Esophagus mucosa (tissue), 1 donor: Measurements from ENCODE around the gene POLR2L. TPM values are rescaled to one million over a fixed set of nuclear protein-coding genes. Genes with fewer than 3 reads are reported as not detected.

ENCODE experiments used
- ATAC-seq: fragments of 200-7000 bp; cut with Tn5 transposase; one replicate; pipeline ENCODE4 v1.9.1; 2020
- total RNA-seq: library from RNA; stranded (reverse); gene quantifications from one replicate; pipeline ENCODE4 v1.2.4, GENCODE V29; 2023
- donor health status: DM: yes; HTN: yes; CAD: no.

The POLR2L gene
- total RNA-seq, 1 donor from 2014 or later, result 177 TPM

DNA sequence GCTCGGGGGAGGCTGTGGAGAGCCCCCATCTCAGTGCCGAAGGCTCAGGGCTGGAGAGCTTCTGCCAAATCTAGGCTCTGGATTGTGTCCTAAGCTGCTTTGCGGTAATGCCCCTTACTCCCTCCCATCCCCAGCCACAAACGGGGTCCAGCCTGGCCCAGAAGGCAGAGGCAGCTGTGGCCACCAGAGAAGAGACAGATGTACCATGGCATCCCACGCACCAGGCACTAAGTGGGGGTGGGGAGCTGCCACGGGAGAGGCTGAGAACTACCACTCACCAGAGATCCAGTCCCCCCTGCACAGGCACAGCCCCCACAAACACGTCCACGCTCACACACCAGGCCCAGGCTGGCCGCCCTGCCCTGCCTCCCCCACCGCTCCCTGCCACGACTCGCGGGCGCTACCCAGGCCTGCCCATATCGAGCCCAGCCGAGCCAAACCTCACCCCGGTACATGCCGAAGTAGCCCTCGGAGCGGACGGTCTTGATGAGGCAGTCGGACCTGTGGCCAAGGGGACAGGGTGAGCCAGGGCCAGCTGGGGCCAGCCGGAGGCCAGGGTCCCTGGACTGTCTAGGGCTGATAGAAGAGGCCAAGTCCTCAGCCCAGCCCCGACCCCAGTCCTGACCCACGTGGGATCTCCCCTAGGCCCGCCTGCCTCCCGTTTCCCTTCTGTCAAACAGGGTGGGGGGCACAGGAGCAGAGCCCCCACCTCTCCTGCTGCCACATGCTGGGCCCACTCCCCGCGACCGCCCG is 48.1 kb downstream of the POLR2L start:
- no peak for ATAC-seq

DNA sequence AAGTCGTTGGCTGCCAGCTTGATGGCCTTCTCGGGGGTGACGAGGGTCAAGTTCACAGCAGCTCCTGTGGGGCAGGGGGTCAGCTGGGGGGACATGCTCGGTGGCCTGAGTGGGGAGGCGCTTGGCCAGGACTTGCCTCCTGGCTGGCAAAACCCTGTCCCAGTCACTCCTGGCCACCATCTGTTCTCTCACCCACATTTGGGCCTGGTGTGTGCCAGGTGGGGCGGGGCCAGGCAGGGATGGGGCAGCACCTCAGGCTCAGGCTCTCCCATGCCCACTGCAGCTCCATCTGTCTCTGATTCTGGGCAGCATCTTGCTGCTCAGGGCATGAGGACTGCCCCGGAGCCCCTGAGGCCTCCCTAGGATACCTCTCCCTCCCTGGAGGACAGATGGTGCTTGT is 48.8 kb downstream of the POLR2L start:
- no peak for ATAC-seq

DNA sequence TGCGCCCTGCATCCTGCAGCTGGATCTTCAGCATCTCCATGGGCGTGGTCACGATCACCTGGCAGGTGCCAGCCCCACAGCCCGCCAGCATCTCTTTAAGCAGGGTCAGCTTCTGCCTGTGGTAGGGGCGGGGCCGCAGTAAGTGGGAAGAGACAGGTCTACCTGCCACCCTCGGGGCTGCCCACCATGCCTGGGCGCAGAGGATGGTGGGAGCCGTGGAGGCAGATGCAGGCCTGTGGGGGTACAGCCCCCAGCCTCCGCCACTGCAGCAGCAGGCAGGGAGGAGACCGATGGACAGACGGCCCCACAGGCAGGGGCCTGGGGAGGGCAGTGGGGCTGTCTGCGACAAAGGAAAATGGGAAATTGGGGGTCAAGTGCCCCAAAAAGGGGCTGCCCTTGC is 49.5 kb downstream of the POLR2L start:
- no peak for ATAC-seq

DNA sequence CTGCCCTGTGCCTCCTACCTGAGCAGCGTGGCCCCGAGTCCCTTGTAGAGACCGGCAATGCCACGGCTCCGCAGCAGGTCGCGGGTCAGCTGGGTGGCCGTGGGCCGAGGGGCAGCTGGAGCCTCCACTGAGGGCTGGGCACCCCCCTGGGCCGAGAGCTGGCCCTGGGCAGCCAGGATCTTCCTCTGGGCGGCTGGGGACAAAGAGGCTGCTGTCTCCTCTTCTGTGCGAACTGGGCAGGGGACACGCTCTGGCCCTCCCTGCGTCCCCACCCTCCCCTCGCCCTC is 49.9 kb downstream of the POLR2L start:
- no peak for ATAC-seq

DNA sequence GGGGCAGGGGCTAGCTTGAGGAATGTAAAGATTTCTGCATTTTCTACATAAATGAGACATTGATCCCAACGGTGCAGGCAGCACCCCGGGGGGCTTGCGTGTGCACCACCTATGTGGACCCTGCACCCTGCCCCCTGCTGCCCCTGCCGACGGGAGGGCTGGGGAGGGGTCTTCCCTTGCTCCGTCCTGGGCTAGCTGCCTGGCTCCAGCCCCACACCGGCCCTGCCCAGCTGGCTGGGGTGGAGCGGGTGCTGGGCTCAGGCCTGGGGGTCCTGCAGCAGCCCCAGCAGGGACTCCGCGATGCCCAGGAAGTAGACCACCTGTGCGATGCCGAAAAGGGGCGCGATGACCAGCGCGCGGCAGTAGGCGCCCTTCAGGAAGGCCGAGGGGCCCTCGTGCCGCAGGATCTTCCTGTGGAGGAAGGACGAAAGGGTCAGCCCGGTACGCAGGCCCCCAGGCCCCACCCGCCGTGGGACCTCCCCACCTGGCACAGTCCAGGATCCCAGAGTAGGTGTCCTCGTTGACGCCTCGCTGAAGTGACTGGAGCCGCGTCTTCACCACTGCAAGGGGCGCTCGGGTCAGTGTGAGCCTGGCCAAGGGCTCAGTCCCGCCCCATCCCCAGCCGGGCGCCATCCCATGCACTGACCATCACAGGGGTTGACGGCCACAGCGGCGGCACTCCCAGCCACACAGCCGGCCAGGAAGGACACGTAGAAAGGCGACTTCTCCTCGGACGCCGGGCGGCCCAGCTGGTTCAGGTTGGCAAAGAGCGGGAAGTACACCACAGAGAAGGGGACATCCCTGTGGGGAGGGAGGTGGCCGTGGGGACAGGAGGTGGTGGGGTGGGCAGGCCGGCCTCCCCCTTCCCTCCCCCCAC is 50.4 kb downstream of the POLR2L start:
- no peak for ATAC-seq

DNA sequence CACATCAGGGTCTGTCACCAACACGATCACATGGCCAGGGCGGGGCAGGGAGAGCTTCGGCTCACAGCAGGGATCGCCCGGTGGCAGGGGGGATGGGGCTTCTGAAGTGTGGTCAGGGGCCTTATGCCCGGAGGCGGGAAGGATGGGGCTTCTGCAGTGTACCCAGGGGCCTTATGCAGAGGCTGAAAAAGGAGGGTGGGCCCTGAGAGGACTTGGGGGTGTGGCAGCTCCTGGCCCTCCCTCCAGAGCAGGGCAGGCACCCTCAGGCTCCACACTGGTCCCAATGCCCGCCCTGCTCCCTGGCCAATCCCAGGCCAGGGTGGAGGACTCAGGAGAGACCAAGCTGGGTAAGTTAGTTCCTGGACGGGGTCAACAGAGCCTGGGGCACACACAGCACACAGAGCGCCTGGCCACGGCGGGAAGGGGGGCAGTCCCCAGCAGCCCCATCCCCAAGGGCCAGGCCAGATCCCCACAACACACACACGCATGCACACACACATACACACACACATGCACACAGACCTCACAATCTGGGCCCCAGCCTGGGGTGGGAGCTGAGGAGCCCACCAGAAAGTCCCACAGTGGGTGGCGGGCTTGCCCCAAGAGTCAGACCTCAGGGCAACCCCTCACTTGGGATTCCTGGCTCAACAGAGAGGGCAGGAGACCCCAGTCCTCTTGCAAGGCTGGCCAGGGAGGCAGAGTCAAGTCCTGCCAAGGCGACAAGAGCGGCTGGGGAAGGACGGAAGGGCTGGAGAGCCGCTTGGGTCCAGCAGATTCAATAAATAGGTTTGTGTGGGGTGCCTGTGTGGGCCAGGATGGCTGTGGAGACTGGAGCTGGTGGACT is 51.4 kb downstream of the POLR2L start:
- no peak for ATAC-seq

DNA sequence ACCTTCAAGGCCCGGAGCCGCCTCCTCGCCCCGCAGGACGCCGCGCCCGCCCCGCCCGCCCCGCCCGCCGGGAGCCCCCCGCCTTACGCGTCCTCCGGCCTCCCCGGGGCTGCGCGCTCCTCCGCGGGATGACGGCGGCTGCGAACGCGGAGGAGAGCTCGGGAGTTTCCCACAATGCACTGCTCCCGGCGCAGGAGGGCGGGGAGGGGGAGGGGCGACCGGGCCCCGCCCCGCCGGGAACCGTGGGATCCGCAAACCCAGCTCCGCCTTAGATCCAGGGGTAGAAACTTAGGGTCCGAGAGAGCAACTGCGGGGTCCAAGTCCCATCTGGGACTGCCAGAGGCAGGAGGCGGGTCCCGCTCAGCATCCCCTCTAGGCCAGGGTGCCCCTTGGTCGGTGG is 52.4 kb downstream of the POLR2L start, which contains the start of gene CEND1:
Gene CEND1 (minus strand): TSS at position 148 of the 400 bp plus-strand sequence. CDS start 1,514 bp downstream, outside the sequence.
- no peak for ATAC-seq

Other genes starting within 250 kb of the POLR2L start
- gene IRF7, start 226.6 kb downstream of the POLR2L start, total RNA-seq, result 19.5 TPM
- not detected for gene CDHR5, start 217.6 kb downstream of the POLR2L start, total RNA-seq
- gene SCT, start 215.3 kb downstream of the POLR2L start, total RNA-seq, result not detected
- gene DRD4, start 205.3 kb downstream of the POLR2L start, total RNA-seq, result 0.16 TPM
- gene DEAF1, start 147.3 kb downstream of the POLR2L start, total RNA-seq, result 23.8 TPM
- gene TMEM80, start 146.7 kb downstream of the POLR2L start, total RNA-seq, result 15.7 TPM
- gene EPS8L2, start 136.3 kb downstream of the POLR2L start, total RNA-seq, result 259 TPM
- 263 TPM for gene TALDO1, start 95.1 kb downstream of the POLR2L start, total RNA-seq
- 38.4 TPM for gene GATD1, start 65.0 kb downstream of the POLR2L start, total RNA-seq
- not detected for gene CEND1, start 52.4 kb downstream of the POLR2L start, total RNA-seq
- 11.0 TPM for gene SLC25A22, start 44.2 kb downstream of the POLR2L start, total RNA-seq
- gene PIDD1, start 37.3 kb downstream of the POLR2L start, total RNA-seq, result 7.6 TPM
- 2,043 TPM for gene RPLP2, start 32.6 kb downstream of the POLR2L start, total RNA-seq
- 24.5 TPM for gene PNPLA2, start 23.6 kb downstream of the POLR2L start, total RNA-seq
- gene CRACR2B, start 14.6 kb downstream of the POLR2L start, total RNA-seq, result 3.3 TPM
- 109 TPM for gene CD151, start 9.6 kb downstream of the POLR2L start, total RNA-seq
- gene TSPAN4, start 323 bp upstream of the POLR2L start, total RNA-seq, result 8.4 TPM
- 56.6 TPM for gene CHID1, start 68.3 kb upstream of the POLR2L start, total RNA-seq
- 34.9 TPM for gene AP2A2, start 83.3 kb upstream of the POLR2L start, total RNA-seq
- gene MUC6, start 194.2 kb upstream of the POLR2L start, total RNA-seq, result not detected
- gene MUC2, start 232.3 kb upstream of the POLR2L start, total RNA-seq, result 0.08 TPM